Cardiac septum (tissue), 1 donor: Measurements from ENCODE around the gene ANKRD11. TPM values are rescaled to one million over a fixed set of nuclear protein-coding genes. Genes with fewer than 3 reads are reported as not detected.

ENCODE experiments used
- DNase-seq: peaks from one replicate; pipeline ENCODE4 v3.0.0-alpha.2; 2020; ENCODE audit warnings: low spot score
- intact Hi-C: fragments of 100-400 bp; cut with DNase I; formaldehyde crosslinking; loops from one replicate; pipeline ENCODE4 v1.14.0; 2022
- total RNA-seq: library from RNA; stranded (reverse); fragmentation: NEBNext Ultra II Directional; extraction: Animal tissue kit (Norgen Biotek cat#: 25700); gene quantifications from one replicate; pipeline ENCODE4 v1.2.1, GENCODE V29; 2021
- donor health status: DM: no; HTN: no; CAD: no.

The ANKRD11 gene
- total RNA-seq, 1 donor from 2014 or later, result 77.9 TPM

DNA sequence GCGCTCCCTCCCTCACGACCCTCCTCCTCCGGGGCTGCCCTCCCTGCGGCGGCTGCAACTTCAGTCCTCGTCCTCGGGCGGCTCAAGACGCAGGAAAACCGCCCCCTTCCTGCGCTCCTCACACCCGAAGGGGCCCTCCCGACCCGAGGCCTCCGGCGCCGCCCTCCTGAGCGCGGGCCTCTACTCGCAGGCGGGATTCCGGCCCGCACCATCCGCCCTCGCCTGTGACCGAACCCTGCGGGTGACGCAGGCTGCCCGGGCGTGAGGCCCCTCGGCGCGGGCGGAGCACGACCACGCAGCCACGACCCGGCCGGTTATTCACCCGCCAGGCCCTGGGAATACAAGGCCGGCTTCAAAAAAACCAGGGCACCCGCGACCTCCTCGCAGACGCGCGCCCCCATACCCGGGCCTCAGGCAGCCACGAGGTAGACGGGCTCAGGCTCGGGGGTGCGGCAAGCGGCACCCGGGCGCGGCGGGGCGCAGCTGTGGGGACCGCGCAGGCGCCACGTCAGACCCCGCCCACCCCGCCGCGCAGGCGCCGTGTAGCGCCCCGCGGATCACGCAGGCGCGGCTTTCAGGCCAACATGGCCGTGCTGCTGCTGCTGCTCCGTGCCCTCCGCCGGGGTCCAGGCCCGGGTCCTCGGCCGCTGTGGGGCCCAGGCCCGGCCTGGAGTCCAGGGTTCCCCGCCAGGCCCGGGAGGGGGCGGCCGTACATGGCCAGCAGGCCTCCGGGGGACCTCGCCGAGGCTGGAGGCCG is 17.7 kb upstream of the ANKRD11 start, which contains the start of gene SPG7:
SPG7 (plus strand) TSS at position 570 of the 757 bp plus-strand sequence; CDS start at position 585, 15 bp downstream.
- DNase-seq, result peak; percentile 94
- intact Hi-C loops, result loop anchor here (2.0 kb wide), 1 partner anchor 181 kb away; no protein-coding TSS in a partner anchor

- no peak for DNase-seq
- intact Hi-C loops, result no loop called here
Observed at GRCh38 chr16:89507214-89507833, 17.0 kb upstream of the ANKRD11 start.

DNA sequence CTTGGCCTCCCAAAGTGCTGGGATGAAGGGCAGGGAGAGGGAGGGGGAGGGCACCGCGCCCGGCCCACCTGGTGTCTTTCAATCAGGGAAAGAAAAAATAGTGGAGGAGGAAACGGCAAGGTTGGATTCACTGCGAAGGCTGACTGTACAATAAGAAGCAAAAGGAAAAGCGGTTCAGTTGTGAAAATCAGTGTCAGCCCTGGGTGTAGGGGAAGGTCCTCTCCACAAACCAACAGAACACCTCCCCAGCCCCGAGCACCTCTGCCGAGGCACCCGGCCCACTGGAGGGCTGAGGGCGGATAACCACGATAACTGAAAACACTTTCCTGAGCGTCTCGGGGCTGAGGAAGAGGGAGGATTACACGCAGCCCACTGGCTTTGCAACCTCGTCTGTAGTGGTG is 16.4 kb upstream of the ANKRD11 start:
- DNase-seq, result no peak
- intact Hi-C loops, result no loop called here

DNA sequence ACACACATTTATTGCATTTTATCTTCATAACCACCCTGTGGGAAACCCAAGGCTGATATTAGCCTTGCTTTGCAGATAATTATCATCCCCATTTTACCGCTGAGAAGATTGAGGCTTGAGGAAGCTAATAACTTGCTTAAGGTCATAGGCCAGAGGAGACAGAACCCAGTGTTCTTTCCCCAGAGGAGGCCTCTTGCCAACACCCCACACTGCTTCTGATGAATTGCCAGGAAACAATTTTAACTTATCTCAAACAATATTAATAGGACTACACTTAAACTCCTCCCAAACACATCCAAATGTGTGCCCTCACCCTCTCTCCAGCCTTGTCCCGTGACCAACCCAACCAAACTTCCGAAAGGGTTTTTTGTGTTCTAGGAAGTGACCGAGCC is 15.7 kb upstream of the ANKRD11 start:
- DNase-seq, result no peak
- intact Hi-C loops, result no loop called here

- intact Hi-C loops, result no loop called here
- DNase-seq, result peak; percentile 95
Observed at GRCh38 chr16:89505204-89506112, 15.1 kb upstream of the ANKRD11 start.

GRCh38 chr16:89504091-89504490 is 13.7 kb upstream of the ANKRD11 start:
- DNase-seq, result no peak
- intact Hi-C loops, result no loop called here

DNA sequence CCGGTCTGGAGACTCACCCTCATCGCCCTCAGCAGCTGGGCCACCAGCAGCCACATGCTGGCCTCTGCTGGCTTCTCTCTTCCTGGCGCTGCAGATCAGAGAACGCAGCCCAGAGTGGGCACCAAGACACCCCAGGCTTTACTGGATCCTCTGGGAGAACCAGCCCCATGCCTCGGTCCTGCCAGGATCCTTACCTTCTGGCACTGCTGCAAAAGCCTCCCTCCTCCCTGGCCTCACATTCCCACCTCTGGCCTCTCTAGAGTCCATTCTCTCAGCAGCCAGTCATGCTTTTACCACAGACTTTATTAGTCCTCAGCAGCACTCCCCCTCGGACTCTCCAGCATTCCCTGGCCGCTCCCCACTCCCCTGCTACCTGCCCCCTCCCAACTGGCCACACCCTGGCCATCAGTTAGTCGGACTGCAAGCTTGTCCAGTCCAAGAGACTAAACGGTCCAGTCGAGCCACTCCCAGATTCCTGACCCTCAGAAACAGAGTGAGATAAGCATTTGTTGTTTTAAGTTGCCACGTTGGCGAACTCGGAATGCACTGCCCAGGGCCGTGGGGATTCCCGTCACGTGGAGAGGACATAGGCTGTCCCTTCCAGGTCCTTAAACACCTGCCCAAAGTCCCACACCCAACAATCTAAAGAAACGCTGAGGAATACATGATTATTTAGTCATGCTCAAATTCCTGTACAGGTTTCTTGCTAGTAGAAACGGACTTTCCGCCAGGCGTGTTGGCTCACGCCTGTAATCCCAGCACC is 11.9 kb upstream of the ANKRD11 start:
- intact Hi-C loops, result no loop called here
- DNase-seq, result no peak

DNA sequence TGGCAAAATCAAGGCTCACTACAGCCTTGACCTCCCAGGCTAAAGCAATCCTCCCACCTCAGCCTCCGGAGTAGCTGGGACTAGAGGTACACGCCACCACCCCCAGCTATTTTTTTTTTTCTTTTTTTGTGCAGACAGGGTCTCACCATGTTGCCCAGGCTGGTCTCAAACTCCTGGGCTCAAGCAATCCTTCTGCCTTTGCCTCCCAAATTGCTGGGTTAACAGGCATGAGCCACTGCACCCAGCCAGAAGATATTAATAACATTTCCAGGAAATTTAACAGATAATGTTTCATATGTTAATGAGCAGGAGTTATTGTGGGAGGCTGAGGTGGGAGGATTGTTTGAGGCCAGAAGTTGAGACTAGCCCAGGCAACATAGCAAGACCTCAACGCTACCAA is 9.4 kb upstream of the ANKRD11 start:
- intact Hi-C loops, result no loop called here
- DNase-seq, result no peak

- intact Hi-C loops, result no loop called here
Observed at GRCh38 chr16:89498839-89499238, 8.5 kb upstream of the ANKRD11 start.

DNA sequence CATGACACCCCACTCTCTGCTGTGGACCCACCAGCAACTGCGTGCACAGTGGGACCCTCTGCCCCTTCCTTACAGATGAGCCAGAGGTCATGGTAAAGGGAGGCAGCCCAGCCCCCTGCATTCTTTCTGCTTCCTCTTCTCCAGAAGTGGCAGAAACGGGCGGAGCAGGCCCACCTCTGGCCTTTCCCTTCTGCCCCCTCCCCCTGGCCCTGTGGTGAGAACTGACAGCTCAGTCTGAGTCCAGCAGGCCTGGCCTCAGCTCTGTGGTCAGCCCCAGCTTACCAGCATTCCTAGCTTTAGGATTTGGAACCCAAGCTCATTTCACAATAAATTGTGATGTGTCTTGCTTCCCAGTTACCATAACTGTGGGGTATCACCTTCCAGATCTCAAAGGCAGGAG is 4.8 kb upstream of the ANKRD11 start:
- intact Hi-C loops, result no loop called here
- DNase-seq, result no peak

More at GRCh38 chr16:89498839-89499238, 8.5 kb upstream of the ANKRD11 start:
- no peak for DNase-seq

DNA sequence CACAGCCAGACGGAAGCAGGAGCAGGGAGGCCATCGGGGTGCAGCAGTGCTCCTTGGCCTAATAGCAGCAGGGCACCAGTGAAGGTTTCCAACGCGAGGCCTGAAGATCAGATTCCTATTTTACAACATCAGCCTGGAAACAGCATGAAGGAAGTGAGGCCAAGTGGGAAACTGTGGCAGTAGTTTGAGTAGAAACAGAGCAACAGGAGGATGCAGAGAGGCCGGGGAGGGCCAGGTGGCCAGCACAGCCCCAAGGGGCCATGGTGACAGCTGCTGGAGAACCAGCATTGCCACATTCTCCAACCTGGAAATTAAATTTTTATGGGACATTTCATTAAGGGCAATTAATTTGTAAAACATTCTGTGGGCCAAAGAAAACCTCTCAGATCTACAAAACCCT is 3.4 kb upstream of the ANKRD11 start:
- DNase-seq, result no peak
- intact Hi-C loops, result no loop called here

- DNase-seq, result no peak
- intact Hi-C loops, result no loop called here
Observed at GRCh38 chr16:89491974-89492687, 1.8 kb upstream of the ANKRD11 start.

GRCh38 chr16:89491238-89491869 is 993 bp upstream of the ANKRD11 start:
- intact Hi-C loops, result no loop called here
- no peak for DNase-seq

DNA sequence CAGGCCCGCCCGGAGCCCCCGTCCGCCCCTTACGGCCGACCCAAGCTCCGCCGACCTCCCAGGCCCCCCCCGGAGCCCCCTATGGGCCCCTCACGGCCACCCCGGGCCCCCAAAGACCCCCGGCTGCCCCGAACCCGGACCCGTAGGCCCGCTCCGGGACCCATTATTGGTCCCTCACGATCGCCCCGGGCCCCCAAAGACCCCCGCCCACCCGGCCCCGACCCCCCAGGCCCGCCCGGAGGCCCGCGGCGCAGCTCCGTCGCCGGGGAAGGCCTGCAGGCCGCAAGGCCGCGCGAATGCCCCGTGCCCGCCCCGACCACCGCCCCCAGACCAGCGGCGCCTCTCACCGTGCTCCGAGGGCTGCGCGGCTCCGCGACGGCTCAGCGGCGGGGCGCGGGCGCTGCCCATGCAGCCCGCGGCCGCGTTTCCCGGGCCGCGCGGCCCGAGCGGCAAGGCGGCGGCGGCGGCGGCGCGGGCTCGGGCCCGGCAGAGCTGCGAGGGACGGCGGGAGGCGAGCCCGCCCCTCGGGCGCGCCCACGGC is 393 bp downstream of the ANKRD11 start:
- DNase-seq, result no peak
- intact Hi-C loops, result loop anchor here (5.0 kb wide), 3 partner anchors 43 to 158 kb away; no protein-coding TSS in a partner anchor

DNA sequence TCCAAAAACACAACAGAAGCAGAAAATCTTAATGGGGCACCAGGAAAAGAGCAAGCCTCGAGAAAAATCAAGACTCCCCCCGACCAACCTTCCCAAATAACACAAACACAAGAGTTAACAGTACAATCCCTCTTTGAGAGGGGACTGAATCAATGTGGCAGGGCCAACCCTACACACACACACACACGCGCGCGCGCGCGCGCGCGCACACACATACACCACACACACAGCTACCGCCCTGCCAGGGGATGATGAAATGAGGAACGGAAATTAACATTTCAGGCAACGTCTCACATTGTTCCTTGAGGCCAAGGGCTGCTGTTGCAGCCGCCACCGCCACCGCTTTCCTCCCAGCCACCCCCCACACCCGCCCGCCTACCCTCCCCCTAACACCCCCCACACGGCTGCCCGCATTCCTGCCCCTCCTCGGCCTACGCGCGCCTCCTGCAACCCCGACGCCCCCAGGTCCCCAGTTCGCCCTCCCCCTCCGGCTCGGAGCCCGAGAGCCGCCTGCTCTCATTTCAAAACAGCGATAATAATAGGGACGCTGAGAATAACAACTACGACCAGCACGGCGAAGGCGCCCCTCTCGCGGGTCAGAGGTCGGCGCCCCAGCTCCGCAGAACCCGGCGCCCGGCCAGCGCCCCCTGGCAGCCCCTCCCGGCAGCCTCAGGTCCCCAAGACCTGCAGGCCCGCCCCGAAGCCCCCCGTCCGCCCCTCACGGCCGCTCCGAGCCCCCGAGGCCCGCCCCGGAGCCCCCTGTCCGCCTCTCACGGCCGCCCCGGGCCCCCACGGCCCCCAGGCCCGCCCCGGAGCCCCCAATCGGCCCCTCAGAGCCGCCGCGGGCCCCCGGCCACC is 1.1 kb downstream of the ANKRD11 start:
- peak; percentile 88 for DNase-seq
- intact Hi-C loops, result loop anchor here (5.0 kb wide), 3 partner anchors 42 to 157 kb away; no protein-coding TSS in a partner anchor

- DNase-seq, result no peak
- intact Hi-C loops, result loop anchor here (5.0 kb wide), 3 partner anchors 38 to 153 kb away; no protein-coding TSS in a partner anchor
Observed at GRCh38 chr16:89485701-89486246, 4.6 kb downstream of the ANKRD11 start.
